ENCODE data around the gene FGB.

DNA sequence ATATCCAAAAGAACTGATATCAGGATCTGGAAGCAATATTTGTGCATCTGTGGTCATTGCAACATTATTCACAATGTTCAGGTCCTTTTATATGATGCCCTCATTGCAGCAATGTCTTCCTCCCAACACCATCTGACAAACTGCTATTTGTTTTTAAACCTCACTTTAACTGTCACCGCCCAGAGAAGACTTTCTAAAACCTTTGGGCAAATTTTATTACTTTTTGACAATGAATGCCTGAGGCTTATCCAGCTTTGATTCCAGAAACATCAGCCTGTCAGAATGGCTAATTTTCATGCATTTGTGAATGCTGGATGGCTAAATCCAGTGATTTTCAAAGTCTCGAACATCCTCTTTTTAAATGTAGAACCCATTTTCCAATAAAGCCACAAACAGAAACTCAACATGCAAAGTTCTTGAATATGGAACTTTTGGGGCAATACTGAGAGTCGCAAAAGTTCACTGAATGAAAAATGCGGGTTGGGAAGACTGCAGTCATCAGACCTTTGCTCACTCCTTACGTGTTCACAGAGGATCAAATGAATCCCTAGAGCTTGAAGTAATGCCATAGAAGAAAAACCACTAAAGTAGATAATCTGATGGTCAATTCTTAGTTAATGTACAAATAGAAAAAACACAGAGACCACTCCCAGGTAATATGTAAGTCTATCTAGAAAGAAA is 10.5 kb downstream of the FGB start:
- no peak for TF ChIP-seq POLR2A (IDR thresholded peaks at IDR 0.05)
- TF ChIP-seq, protein P1, sequence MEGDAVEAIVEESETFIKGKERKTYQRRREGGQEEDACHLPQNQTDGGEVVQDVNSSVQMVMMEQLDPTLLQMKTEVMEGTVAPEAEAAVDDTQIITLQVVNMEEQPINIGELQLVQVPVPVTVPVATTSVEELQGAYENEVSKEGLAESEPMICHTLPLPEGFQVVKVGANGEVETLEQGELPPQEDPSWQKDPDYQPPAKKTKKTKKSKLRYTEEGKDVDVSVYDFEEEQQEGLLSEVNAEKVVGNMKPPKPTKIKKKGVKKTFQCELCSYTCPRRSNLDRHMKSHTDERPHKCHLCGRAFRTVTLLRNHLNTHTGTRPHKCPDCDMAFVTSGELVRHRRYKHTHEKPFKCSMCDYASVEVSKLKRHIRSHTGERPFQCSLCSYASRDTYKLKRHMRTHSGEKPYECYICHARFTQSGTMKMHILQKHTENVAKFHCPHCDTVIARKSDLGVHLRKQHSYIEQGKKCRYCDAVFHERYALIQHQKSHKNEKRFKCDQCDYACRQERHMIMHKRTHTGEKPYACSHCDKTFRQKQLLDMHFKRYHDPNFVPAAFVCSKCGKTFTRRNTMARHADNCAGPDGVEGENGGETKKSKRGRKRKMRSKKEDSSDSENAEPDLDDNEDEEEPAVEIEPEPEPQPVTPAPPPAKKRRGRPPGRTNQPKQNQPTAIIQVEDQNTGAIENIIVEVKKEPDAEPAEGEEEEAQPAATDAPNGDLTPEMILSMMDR (IDR thresholded peaks at IDR 0.05 in 4 of 5, conservative IDR thresholded peaks at IDR 0.05 in 1 of 5): no peak

Measured in gastrocnemius medialis (tissue), 4 donors.